ENCODE data around the gene NUCB2.
A peak's percentile ranks its signal among the peaks of the same experiment; 100 is the strongest.
"Not testable (repeated sequence)": the region's sequence is repeated elsewhere in the genome, so short reads cannot be mapped to it uniquely, and the experiment has no call there.

Gene NUCB2

DNA sequence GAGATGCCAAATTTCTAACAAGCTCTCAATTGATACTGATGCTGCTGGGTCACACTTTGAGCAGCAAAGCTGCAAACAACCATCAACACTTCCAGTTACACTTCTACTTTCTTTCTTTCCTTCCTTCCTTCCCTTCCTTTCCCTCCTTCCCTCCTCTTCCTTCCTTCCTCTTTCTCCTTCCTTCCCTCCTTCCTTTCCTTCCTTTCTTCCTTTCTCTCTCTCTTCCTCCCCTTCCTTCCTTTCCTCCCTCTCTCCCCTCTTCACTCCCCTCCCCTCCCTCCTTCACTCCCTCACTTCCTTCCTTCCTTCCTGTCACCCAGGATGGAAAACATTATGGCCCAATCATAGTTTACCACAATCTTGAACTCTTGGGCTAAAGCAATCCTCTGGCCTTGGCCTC is 35.8 kb upstream of the NUCB2 start:
- H3K4me3 ChIP-seq (replicated peaks; ENCODE audit: low read depth, low read length), result no peak overlapping the region
- TF ChIP-seq CTCF (IDR thresholded peaks at IDR 0.05; ENCODE audit: low read length, missing control alignments), result no peak
- DNase-seq (ENCODE audit: low read depth), result no peak

GRCh38 chr11:17242954-17243353 is 33.6 kb upstream of the NUCB2 start:
- not testable (repeated sequence) for DNase-seq (ENCODE audit: low read depth); H3K4me3 ChIP-seq (replicated peaks; ENCODE audit: low read depth, low read length)

GRCh38 chr11:17244046-17244445 is 32.5 kb upstream of the NUCB2 start:
- no peak overlapping the region for H3K4me3 ChIP-seq (replicated peaks; ENCODE audit: low read depth, low read length)
- DNase-seq (ENCODE audit: low read depth), result no peak
- no peak for TF ChIP-seq CTCF (IDR thresholded peaks at IDR 0.05; ENCODE audit: low read length, missing control alignments)

DNA sequence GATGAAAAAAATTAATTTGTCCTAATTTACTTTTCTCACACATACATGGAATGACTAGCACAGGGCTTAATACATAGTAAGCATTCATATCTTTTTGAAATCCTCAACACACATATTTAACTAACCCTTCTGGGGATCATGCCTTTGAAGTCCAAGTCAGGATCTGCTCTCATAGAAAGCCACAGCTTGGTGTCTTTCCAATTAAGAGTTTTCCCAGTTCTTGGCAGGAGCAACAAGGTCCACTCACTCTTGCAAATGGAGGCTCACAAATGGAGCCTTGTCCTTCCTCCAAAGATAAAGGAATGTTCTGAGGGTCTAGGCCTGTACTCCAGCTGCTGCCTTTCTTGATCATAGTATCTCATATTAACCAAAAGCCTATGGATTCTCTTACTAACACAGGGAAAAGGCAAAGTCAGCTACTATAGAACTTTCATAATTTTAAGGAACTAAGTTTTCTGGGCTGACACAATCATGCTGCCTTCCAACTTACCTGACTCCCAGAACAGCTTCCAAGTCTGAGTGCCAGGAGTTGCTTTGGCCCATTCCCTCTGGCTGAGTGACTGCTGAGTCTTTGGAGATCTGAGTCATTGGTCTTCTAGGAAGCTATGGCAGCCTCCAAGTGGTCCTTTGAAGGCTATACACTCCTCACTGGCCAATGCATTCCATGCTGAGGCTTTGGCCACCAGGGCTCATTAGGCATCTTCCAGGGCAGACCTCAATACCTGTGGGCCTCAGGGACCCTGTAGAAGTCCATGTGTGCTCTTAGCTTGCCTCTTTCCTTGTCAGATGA is 25.8 kb upstream of the NUCB2 start:
- no peak overlapping the region for H3K4me3 ChIP-seq (replicated peaks; ENCODE audit: low read depth, low read length)
- no peak for DNase-seq (ENCODE audit: low read depth)
- TF ChIP-seq CTCF (IDR thresholded peaks at IDR 0.05; ENCODE audit: low read length, missing control alignments), result no peak

GRCh38 chr11:17252704-17253103 is 23.8 kb upstream of the NUCB2 start:
- no peak for DNase-seq (ENCODE audit: low read depth)
- no peak for TF ChIP-seq CTCF (IDR thresholded peaks at IDR 0.05; ENCODE audit: low read length, missing control alignments)
- no peak overlapping the region for H3K4me3 ChIP-seq (replicated peaks; ENCODE audit: low read depth, low read length)

GRCh38 chr11:17256512-17256911 is 20.0 kb upstream of the NUCB2 start:
- peak; percentile 98 for DNase-seq (ENCODE audit: low read depth)
- peak overlapping the region; percentile 37 for H3K4me3 ChIP-seq (replicated peaks; ENCODE audit: low read depth, low read length)

DNA sequence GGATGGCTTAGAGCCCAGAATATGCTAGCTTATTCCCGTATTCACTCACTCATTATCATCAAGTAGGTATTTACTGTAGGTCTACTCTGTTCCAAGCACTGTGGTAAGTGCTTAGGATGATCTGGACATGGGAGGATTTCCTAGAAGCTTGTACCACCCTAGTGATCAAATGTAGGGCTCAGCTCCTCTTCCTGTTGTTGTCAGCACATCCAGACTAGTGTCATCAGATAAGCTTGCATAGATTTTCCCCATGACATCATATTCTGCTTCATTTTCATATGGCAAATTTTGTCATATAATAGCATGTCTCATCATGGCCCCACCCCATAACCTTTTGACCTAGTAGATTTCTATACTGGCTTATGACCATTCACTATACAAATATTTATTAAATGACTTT is 19.3 kb upstream of the NUCB2 start:
- H3K4me3 ChIP-seq (replicated peaks; ENCODE audit: low read depth, low read length), result peak overlapping the region; percentile 37
- TF ChIP-seq CTCF (IDR thresholded peaks at IDR 0.05; ENCODE audit: low read length, missing control alignments), result no peak
- peak; percentile 76 for DNase-seq (ENCODE audit: low read depth)

More at GRCh38 chr11:17256512-17256911, 20.0 kb upstream of the NUCB2 start:
- no peak for TF ChIP-seq CTCF (IDR thresholded peaks at IDR 0.05; ENCODE audit: low read length, missing control alignments)
